KMS-11 (cell line): Measurements from ENCODE around the gene SYS1.

ENCODE experiments used
- H2AFZ ChIP-seq: fragments of 200-600 bp; sonication (generic); 2 replicates; pipeline ENCODE4 v1.6.1; 2016; ENCODE audit warnings: antibody characterized with exemption, mixed run types, low read depth
- H3K27ac ChIP-seq: fragments of 200-600 bp; sonication (generic); 2 replicates; pipeline ENCODE4 v1.6.1; 2016; ENCODE audit warnings: mild to moderate bottlenecking, mixed run types
- H3K27me3 ChIP-seq: fragments of 200-600 bp; sonication (generic); 2 replicates; pipeline ENCODE4 v1.6.1; 2017; ENCODE audit warnings: mild to moderate bottlenecking, low read depth, mixed run types, moderate library complexity; ENCODE audit not compliant: insufficient read depth
- H3K36me3 ChIP-seq: fragments of 200-600 bp; sonication (generic); 2 replicates; pipeline ENCODE4 v1.6.1; 2017; ENCODE audit warnings: mild to moderate bottlenecking, mixed run types; ENCODE audit not compliant: insufficient read depth
- H3K4me1 ChIP-seq: fragments of 200-600 bp; sonication (generic); 2 replicates; pipeline ENCODE4 v1.6.1; 2016; ENCODE audit warnings: mild to moderate bottlenecking, low read depth, mixed run types; ENCODE audit not compliant: poor library complexity, severe bottlenecking
- H3K4me2 ChIP-seq: fragments of 200-600 bp; sonication (generic); 2 replicates; pipeline ENCODE4 v1.7.0; 2016; ENCODE audit warnings: mild to moderate bottlenecking, mixed run types
- H3K4me3 ChIP-seq: fragments of 200-600 bp; sonication (generic); IDR thresholded peaks from 2 replicates; pipeline ENCODE4 v1.6.1; 2017; ENCODE audit warnings: low read depth, low read length, mixed read lengths; ENCODE audit not compliant: insufficient read depth
- H3K79me2 ChIP-seq: fragments of 200-600 bp; sonication (generic); 2 replicates; pipeline ENCODE4 v1.6.1; 2016; ENCODE audit warnings: low read depth, mixed run types; ENCODE audit not compliant: insufficient read depth
- H3K9ac ChIP-seq: fragments of 200-600 bp; sonication (generic); 2 replicates; pipeline ENCODE4 v1.6.1; 2016; ENCODE audit warnings: mild to moderate bottlenecking, mixed run types
- H4K20me1 ChIP-seq: fragments of 200-600 bp; sonication (generic); 2 replicates; pipeline ENCODE4 v1.6.1; 2016; ENCODE audit warnings: mild to moderate bottlenecking, mixed run types; ENCODE audit not compliant: insufficient read depth
- TF ChIP-seq, protein P1 (sequence below): fragments of 200-600 bp; sonication (generic); conservative IDR thresholded peaks from 2 replicates; pipeline ENCODE4 v1.6.1; 2017; ENCODE audit warnings: low read depth, mild to moderate bottlenecking, antibody characterized with exemption, low read length, moderate library complexity, mixed read lengths

SYS1 gene

DNA sequence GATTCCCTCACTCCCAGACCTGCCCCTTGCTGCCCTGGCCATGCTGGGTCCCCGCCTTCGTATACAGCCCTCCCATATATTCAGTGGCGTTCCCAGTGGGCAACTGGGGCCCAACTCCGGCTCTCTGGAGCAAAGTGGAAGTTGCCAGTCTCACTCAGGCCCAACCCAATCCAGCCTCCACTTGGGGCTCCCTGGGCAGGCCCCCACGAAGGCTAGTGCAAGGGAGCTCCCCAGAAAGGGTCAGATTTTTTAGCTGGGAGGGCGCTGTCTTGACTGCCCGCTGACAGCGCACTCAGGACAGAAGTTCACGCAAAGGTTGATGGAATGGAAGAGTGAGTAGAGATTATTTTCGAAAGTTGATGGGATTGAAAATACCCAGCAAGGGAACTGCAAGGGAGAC is 9.3 kb downstream of the SYS1 start:
- H3K4me2 ChIP-seq: no peak overlapping the region
- TF ChIP-seq, protein P1, sequence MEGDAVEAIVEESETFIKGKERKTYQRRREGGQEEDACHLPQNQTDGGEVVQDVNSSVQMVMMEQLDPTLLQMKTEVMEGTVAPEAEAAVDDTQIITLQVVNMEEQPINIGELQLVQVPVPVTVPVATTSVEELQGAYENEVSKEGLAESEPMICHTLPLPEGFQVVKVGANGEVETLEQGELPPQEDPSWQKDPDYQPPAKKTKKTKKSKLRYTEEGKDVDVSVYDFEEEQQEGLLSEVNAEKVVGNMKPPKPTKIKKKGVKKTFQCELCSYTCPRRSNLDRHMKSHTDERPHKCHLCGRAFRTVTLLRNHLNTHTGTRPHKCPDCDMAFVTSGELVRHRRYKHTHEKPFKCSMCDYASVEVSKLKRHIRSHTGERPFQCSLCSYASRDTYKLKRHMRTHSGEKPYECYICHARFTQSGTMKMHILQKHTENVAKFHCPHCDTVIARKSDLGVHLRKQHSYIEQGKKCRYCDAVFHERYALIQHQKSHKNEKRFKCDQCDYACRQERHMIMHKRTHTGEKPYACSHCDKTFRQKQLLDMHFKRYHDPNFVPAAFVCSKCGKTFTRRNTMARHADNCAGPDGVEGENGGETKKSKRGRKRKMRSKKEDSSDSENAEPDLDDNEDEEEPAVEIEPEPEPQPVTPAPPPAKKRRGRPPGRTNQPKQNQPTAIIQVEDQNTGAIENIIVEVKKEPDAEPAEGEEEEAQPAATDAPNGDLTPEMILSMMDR: no peak
- no peak overlapping the region for H3K9ac ChIP-seq
- no peaks in the 10 kb centered on the region for H3K36me3 ChIP-seq
- H4K20me1 ChIP-seq: no peaks in the 10 kb centered on the region
- H3K27ac ChIP-seq: no peak overlapping the region
- peaks cover 33% of the 10 kb centered on the region for H3K4me1 ChIP-seq
- no peaks in the 10 kb centered on the region for H3K27me3 ChIP-seq
- no peak overlapping the region for H2AFZ ChIP-seq
- H3K4me3 ChIP-seq: no peak overlapping the region
- no peaks in the 10 kb centered on the region for H3K79me2 ChIP-seq

DNA sequence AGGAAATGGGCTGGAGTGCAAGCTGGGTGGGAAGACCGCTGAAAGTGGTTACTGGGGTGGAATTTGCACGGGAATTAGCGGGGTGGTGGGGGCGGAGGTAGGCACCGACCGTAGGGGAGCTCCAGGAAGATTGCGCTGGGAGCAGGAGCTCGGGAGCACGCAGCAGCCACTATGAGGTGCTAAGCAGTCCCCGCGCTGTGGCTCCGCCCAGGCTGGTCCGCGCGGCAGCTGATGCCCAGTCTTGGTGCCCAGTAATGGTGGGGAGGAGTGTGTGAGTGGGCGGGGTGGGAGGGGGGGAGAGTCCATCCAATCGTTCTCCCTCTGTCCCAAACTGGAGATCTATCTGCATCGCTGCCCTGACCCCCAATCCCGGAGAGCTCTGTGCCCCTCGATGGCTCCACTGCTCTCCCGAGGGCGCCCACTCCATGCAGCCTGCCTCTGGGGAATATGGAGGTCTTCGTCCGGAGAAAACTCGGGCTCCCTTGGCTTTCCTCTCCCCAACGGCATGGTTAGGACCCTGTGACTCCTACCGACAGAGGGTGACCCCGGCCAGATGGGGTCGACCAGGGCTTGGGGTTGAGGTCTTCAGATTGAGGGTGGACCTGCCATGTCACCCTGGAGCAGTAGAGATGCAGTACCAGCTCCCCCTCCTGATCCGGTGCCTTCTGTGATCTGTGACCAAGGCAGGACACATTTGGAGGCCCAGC is 9.8 kb downstream of the SYS1 start:
- Histone ChIP-seq H3K4me3 (no peak overlapping the region), H3K27me3 (no peaks in the 10 kb centered on the region), H4K20me1 (no peaks in the 10 kb centered on the region), H3K79me2 (no peaks in the 10 kb centered on the region), H3K27ac (peak overlapping the region; percentile 61), H3K9ac (peak overlapping the region; percentile 58; the same call in 1 of the 2 replicates), H2AFZ (no peak overlapping the region; the same call in 1 of the 2 replicates), H3K36me3 (no peaks in the 10 kb centered on the region), H3K4me2 (peak overlapping the region; percentile 41), H3K4me1 (peaks cover 27% of the 10 kb centered on the region)
- TF ChIP-seq, protein P1: no peak

DNA sequence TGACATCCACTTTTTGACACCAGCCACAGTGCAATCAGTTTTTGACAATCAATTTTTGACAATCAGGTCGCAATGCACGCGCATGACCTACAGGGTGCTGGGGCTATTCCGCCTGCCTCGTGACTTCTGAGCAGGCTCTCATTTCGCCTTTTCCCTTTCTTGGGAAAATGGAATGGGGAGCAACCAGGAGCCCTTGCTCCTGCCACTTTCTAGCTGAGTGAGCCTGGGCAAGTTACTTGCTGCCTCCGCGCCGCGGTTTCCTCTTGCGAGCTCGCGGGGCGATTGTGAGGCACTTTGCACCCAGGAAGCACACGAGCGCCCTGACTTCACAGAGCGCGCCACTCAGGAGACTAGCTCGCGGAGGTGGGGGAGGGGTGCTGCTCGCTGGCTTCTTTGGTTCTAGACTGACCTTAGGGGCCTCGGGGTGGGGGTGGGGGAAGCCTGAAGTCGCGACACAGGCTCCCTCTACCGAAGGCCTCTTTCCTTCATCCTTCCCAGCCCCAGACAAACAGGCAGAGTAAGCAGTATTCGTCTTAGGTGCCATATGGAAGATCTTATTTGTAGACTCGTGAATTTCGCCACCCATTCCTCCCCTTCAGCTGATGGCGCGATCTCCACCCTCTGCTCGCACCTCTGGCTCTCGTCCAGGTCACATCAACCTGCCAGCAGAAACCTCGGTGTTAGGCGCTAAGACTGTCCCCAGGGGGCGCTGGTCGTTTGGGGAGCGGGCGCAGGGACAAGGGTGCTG is 10.6 kb downstream of the SYS1 start:
- Histone ChIP-seq H3K36me3 (no peaks in the 10 kb centered on the region), H3K4me3 (no peak overlapping the region), H3K4me2 (peak overlapping the region; percentile 41), H3K79me2 (no peaks in the 10 kb centered on the region), H3K27me3 (no peaks in the 10 kb centered on the region), H3K4me1 (peaks cover 26% of the 10 kb centered on the region), H4K20me1 (no peaks in the 10 kb centered on the region), H3K9ac (peak overlapping the region; percentile 58; the same call in 1 of the 2 replicates), H3K27ac (peak overlapping the region; percentile 61), H2AFZ (peak overlapping the region; percentile 56)
- TF ChIP-seq, protein P1: peak; percentile 93

DNA sequence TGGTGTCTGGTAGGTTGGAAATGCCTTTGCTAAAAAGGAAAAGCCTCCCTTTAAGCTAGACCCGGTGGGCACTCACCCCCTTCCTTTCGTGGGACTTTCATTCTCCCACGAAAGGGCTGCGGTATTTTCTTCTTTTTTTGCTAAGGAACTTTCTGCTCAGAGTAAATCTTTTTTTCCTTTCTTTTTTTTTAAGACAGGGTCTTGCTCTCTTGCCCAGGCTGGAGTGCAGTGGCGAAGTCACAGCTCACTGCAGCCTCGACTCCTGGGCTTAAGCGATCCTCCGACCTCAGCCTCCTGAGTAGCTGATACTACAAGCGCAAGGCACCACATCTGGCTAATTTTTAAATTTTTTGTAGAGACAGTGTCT is 11.1 kb downstream of the SYS1 start:
- Histone ChIP-seq H4K20me1 (no peaks in the 10 kb centered on the region), H3K4me1 (peaks cover 24% of the 10 kb centered on the region), H3K4me3 (no peak overlapping the region), H3K27me3 (no peaks in the 10 kb centered on the region), H2AFZ (peak overlapping the region; percentile 56; the same call in 1 of the 2 replicates), H3K9ac (peak overlapping the region; percentile 58; the same call in 1 of the 2 replicates), H3K79me2 (no peaks in the 10 kb centered on the region), H3K4me2 (peak overlapping the region; percentile 41; the same call in 1 of the 2 replicates), H3K36me3 (no peaks in the 10 kb centered on the region), H3K27ac (no peak overlapping the region)
- TF ChIP-seq, protein P1: peak; percentile 32; the same call in 1 of the 2 replicates
